Limb (tissue), 2 donors: ENCODE data around the gene GRIK4.
A peak's percentile ranks its signal among the peaks of the same experiment; 100 is the strongest.

ENCODE experiments used
- DNase-seq, 2 donors: peaks; one replicate each; pipeline ENCODE4 v3.0.0-alpha.2; 2016; ENCODE audit errors: extremely low spot score in 2 of 2

The GRIK4 gene

DNA sequence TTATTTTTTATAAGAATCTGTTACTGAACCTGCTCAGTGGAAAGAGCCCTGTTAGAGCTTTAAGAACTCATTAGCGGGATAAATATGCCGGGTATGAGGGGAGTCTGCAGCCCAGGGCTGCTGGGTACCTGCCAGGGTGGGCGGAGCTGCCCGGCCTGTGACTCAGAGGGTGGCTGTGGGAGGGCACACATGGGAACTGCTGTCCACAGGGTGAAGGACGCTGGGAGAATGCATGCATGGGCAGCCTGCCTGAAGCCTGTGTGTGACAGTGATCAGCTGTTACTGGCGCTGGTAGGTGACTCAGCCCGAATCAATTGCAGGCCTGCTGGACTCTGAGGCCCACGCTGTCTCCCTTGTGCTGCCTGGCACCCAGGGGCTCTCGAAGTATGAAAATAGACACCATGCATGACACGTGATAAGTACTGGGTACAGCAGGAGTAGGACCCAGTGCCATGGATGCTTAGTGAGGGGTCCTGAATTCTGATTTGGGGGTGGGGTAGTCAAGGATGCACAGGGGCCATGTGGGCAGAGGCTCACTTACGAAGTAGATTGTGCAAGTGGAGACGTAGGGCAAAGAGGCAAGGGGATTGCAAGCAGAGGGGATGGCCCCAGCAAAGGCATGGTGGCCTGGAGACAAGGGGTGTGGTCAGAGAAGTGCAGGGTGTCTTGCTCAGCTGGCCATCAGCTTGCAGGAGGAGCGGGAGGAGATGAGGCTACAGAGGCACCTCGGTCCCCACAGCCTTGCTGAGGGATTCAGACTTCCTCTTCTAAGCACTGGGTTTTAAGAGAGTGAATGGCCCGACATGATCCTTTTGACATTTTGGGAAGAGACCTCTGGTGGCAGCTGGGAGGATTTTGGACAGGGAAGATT lies 36.5 kb downstream of the GRIK4 start:
- DNase-seq, result peak; percentile 41 to 82

DNA sequence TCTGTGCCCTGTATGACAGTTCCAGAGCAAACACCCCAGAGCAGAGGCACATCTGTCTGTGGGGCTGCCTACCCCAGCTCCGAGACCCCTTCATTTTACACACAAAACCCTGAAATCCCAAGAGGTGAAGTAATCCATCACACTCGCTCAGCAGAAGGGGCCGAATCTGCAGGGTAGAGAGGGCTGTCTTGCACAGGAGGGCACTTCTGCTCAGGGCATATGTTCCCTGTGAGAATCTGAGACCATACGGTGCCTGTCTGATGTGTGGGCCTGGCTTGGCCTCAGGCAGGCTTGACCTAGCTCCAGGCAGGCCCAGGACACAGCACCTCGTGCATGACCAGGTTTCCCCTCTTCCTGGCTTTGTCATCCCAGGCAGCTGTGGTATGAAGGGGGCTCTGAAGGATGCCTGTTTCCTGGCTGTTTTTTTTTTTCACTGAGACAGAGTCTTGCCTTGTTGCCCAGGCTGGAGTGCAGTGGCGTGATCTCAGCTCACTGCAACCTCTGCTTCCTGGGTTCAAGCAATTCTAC lies 37.2 kb downstream of the GRIK4 start:
- no peak for DNase-seq

DNA sequence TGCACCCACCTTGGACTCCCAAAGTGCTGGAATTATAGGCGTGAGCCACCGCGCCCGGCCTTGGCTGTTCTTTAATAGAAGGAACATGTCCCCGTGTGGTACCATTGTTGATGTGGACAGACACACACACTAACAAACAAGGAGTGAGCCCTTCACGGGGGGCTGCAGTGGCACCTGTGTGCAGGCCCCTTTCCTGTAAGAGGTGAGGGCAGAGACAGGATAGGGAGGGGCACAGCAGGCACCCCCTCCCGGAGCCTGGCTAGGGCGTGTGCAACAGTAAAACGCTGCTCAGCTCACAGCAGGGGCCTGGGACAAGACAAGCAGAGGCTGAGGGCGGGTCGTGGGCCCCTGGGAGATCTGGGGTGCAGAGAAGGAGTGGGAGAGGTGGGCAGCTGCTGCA lies 37.8 kb downstream of the GRIK4 start:
- DNase-seq, result no peak

DNA sequence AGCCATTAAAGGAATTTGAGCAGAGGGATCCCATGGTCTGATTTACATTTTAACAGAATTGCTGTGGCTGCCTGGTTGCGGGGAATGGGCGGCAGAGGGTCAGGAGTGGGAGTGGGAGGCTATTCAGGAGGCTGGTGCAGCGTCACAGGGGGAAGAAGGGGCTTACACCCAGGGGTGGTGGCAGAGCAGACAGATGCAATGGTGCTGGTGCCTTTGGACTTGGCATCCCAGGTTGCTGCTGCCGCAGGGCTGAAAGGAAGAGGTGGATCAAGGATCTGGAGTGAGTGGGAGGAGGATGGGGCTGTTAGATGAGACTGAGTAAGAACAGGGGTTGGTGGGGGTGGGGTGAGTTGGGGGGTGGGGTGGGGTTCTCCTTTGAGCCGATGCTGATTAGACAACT lies 38.5 kb downstream of the GRIK4 start:
- no peak for DNase-seq

DNA sequence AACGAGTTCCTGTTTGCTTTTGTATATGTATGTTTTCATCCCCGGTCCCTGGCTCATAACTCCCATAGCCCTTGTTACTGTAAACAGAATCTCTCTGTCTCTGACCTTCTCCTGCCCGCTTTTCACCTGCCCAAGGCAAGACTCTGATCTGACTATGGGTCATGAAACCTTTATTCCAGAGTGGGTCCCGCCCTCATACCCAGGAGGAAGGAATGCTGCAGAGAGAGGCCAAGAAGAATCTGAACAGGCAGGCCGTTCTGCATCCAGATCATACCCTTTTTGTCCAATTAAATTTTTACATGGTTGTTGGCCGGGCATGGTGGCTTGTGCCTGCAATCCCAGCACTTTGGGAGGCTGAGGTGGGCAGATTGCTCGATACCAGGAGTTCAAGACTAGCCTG lies 39.6 kb downstream of the GRIK4 start:
- DNase-seq, result no peak

DNA sequence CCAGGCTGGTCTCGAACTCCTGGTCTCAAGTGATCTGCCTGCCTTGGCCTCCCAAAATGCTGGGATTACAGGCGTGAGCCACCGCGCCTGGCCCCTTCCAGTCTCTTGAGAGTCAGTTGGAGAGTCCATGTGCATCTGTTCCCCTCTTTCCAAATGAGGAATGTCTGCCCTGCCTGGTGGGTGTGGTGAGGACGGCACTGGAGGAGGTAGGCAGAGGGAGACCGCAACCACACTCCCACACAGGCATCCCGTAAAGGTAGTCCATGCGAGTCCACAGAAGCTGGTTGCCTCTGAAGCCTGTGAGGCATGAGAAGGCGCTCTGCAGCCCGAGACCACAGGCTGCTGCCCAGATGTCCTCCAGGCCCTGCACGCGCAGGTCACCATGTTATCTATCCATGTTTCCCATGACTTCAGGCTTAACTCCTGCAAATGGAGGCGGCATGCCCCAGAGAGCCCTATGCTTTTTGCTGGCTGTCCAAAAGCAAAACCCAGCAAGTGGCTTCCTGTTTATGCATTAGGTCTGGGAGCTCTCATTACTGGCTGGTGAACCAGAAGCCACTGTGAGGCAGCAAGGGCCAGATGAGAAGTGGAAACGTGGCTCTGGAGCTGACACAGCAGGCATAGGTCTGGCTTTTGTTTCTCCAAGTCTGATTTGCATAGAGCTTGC lies 43.4 kb downstream of the GRIK4 start:
- DNase-seq, result no peak

DNA sequence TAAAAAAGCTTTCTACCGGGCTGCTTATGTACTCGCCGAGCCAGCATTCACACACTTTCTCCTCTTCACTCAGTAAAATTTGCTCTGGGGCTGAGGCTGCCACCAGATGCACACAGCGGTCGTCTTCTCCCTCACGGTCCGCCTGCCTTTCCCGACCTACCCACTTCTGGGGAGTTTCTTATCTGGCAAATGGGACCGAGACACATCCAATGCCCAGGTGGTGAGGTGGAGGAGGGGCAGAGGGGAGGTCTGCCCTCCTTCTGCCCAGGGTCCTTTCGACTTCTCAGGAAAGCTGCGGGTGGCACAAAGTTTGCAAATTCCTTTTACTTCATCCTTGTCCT lies 43.9 kb downstream of the GRIK4 start:
- DNase-seq, result no peak

DNA sequence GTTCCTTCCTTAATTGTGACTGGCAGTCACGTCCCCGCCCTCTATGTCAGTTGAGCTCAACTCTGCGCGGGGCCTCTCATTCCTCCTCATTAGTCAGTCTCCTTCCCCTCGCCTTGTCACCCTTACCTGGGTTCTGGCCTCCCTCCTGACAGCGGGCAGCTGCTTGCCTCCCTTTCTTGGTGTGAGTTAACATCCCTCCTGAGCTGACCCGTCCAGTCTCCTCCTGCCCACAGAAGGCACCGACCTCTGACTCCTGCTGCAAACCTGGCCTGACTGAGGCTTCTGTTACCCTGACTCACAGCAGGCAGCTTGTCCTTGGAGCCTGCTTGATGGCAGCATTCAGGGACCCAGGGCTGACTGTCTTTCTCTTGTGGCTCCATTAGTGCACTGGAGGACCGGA lies 45.2 kb downstream of the GRIK4 start:
- no peak for DNase-seq

DNA sequence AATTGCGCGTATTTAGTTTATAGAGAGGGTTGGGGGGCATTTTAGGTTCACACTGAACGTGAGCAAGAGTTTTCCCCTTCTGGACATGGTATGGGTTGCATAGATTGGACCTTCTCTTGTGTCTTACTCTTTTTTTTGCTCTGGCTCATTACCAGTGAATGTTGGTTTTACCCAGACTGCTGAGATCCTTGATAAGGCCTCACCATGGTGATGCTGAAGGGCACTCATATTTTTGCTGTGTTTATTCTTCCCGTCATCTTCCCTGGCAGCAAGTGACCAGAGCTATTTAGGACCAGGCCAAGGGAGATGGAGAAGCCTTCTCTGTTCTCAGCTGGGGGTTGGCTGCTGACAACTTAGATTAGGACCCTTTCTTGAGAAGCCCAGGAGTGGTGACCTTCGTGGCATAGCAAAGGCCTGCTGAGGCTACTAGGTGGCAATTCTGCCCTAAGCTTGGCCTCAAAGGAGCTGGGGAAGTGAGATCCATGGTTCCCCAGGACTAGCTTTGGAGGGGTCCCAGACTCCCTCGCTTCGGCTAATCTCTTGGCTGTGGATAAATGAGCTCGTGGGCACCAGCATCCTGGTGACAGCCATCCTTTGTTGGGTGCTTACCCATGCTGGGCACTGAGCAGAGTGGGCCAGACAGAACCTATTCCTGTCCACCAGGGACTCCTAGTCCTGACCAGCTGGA lies 47.3 kb downstream of the GRIK4 start:
- DNase-seq, result no peak

DNA sequence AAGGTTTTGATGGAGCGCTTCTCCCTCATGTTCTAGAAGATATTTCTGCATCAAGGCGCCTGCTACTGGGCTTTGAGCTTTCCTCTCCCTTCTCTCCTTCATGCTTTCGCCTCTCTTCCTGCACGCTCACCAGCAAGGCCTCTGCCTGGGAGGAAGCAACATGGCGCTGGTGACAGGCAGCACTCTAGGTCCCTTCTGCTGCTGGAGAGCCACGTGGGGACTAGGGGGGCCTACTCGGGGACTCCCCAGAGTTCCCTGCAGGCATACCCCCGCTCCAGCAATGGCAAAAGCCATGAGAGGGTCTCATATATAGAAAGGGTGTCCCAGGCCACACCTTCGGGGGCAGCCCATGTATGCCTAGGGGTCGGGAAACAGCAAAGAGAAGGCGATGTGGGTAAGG lies 49.7 kb downstream of the GRIK4 start:
- peak in 1 of 2 donors; percentile 20 for DNase-seq

DNA sequence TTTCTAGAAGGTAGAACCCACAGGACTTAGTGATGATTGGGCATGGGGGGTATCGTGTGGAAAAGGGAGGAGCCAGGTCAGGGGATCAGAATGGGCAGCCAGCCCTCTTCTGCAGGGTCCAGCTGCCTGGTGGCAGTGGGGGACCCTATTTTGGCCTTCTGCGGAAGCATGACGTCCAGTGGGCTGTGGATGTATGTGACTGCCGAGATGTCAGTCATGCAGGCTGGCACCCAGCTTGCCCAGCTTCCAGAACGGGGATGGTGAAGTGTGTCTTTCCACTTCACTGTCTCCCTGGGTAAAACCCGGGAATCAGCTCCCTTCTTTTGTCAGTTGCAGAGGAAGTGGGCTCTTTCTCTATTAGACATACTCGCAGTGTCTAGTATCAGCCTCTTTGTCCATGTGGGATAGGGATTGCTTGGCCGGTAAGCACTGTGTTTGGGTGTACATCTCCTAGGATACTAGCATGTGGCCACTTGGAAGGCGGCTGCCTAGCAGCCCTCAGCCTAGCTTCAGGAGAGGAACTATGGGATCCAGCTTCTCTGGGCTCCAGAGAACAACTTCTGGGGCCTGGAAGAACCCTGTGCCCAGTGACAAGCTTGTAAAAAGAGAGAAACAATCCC lies 51.4 kb downstream of the GRIK4 start:
- DNase-seq, result peak in 1 of 2 donors; percentile 33

DNA sequence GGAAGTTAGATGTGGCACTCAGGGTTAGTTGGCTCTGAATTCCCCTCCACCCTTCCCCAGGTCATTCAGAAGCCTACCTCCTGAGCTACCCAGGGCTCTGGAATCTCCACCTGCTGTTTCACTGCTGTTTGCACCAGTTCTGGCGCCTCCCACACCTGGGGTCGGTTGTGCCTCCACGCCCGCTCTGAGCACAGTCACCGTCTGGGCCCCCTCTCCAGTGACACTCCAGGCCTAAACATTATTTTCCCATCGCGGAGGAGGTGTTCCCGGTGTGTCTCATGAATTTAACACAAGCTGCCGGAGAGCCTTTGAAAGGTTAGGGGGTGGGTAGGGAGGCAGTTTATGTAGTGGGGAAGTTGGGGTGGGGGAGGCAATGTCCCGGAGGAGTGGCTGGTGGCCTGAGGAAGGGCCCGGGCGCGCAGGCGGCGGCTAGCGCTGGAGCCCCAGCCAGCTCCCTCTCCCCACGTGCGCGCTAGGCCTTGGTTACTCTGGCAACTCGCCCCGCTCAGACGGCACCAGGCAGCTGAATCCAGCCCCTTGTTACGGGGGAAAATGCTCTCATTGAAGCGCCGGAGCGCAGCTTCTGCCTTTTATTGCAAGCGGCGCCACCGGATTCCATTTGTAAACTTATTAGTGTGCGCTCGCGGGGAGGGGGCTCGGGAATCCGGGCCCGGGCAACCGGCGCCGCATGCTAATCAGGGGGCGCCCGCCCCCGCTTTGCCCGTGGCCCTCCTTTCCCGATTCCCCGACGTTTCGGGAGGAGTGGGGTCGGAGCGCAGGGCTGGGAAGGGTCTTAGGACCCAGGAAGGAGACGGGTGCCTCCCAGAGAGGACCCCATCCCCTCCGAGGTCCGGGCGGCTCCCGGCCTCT lies 52.4 kb downstream of the GRIK4 start:
- peak; percentile 70 to 85 for DNase-seq

DNA sequence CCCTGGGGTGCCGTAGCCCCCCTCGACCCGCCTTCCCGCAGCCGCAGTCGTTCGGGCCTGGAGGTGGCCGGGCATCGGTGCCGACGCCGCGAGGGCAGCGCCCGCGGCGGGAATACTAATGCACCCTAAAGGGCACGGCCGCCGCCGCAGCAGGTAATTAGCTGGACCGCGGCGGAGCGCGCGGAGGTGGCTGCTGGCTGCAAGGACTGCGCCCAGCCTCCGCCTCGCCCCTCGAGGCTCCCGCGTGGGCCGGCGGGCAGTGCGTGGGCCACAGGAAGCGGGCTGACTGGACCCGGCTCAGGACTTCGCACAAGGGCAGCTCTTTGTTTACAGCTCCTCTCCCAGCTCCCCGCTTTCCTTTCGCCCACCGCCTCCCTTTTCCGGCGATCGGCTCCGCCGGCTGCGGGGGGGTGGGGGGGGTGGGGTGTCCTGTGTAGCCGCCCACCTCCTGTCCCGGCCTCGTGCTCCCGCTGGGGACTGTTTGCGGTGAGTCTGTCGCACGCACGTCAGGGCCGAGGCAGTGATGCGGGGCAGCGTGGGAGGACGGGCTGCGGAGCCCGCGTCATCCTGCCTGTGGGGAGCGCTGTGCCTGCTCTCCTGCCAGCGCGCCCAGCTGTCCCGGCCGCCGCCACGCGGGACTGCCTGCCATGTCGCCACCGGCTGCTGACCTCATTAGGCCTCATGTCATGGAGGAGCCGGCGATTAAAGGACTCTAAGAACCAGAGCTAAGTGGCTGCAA lies 53.2 kb downstream of the GRIK4 start:
- DNase-seq, result peak in 1 of 2 donors; percentile 75

DNA sequence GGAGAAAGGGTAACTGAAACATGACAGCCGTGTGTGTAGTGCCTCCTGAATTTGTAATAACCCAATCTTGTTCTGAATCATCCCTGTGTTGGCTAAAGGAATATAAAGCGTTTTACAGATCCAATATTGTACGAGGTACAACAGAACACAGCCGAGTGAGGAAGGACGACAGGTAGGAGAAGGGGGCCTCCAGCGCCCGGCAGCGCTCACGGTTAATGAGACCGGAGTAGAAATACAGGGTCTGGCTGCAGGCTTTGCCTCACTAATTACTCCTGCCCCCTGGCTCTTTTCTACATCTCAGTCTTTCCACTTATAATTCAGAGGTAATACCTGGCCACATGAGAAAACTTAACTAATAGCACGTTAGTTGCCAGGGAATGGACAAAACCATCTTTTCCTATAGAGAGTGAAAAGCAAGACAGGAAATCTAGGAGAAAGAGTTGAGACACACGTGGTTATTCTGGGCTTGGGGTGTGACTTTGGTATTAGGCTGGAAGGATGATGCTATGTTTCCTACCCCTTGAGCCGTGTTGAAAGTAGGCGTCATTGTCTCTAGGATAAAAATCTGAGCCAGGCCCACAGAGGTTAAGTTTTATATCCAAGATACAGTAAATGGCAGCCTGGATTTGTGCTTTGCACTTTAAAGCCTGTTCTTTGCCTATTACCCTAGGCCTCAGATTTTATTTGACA lies 54.1 kb downstream of the GRIK4 start:
- DNase-seq, result peak in 1 of 2 donors; percentile 25

DNA sequence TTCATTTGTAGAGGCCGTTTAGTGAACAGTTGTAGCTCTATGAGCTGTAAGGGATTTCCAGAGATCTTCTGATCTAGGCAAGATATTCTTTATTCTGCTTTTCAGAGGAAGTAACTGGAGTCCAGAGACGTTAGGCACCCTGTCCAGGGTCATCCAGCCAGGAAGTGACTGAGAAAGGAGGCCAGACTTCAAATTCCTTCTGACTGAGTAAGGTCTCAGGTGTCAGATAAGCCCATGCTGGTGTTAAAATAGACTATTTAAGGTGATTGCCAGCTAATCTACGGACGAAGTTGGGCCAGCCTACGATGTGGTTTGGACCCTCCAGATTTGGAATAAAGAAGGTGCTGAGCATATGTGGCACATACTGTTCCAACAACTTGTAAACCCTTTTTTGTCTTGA lies 54.6 kb downstream of the GRIK4 start:
- no peak for DNase-seq

DNA sequence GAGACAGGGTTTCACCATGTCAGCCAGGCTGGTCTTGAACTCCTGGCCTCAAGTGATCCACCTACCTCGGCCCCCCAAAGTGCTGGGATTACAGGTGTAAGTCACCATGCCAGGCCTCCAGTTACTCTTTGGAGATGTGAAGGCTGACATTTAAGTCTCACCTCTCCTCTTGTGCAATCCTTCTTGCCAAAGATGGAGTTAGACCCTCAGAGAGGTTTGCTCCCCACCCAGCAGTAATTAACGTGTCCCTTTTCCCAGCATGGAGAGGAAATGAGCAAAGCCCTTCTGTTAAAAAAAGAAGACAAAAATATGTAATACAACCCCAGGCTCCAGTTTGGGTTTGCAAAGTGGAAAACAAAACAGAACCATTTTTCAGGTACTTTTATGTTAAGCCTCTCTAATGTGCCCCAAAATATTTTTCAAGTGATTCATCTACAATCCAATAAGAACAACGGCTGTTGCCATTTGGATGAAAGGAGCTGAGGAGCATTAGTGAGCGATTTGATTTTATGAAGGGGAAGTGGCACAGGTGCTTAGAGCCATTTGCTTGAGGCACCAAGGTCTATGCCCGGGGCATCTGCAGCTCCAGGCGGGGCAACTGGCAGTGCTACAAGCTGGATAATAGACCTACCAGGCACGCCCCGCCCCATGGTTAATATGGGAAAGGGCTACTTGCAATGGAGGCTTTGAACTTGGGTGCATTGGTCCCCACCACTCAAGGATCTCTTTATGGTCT lies 57.2 kb downstream of the GRIK4 start:
- DNase-seq, result no peak

DNA sequence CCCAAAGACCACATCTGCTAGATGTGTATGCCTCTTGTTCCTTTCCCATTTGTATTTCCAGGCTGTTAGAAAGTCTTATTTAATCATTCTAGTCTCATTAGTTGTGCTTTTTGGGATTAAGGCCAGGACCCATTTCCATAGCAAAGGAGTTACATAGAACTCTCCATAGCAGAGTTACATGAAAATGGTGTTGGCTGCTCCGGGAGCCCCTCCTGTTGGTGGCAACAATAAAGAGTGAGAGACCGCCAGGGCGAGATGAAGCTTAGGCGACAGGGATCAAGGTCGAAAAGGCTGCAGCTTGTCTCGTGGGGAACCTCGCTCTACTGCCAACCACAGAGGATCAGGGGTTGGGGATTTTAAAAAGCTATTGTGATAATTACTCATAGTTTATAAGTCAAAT lies 58.3 kb downstream of the GRIK4 start:
- DNase-seq, result no peak

DNA sequence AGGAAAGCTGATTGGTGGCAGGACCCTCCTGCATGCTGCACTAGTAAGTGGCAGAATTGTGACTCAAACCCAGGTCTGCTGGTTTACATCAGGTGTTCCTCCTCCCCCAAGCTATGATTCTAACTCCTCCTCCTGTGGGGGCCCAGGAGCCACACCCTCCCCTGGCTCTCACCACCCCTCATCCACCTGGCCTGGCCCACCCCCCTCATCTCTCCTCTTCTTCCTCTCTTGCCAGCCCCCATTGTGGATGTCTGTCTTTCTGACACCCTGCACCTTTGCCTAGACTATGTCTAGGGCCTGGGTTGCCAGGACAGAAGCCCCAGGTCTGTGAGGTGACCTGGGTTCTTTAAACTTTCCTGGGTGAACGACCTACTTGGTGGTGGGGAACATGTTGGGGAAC lies 59.9 kb downstream of the GRIK4 start:
- no peak for DNase-seq
